Left hindlimb (tissue), 1 donor: ENCODE results near the gene SGPL1.

Source experiments
- DNase-seq: peaks from one replicate; pipeline ENCODE4 v3.0.0-alpha.2; 2018

Gene SGPL1

GRCh38 chr10:70781461-70782051 is 34.2 kb upstream of the SGPL1 start:
- DNase-seq, result no peak

GRCh38 chr10:70782086-70782745 is 33.5 kb upstream of the SGPL1 start:
- DNase-seq, result no peak

GRCh38 chr10:70782746-70783680 is 32.7 kb upstream of the SGPL1 start:
- no peak for DNase-seq

GRCh38 chr10:70784016-70784415 is 31.7 kb upstream of the SGPL1 start:
- DNase-seq, result no peak

- DNase-seq, result no peak
Observed at GRCh38 chr10:70784471-70784870, 31.3 kb upstream of the SGPL1 start.

GRCh38 chr10:70785190-70785589 is 30.6 kb upstream of the SGPL1 start, which contains the start of gene TBATA:
Gene TBATA (minus strand): TSS chr10:70785377. CDS start chr10:70783379, 1,998 bp downstream.
- no peak for DNase-seq

- no peak for DNase-seq
Observed at GRCh38 chr10:70786799-70787415, 28.8 kb upstream of the SGPL1 start.

GRCh38 chr10:70791386-70792039 is 24.2 kb upstream of the SGPL1 start:
- DNase-seq, result no peak

GRCh38 chr10:70795613-70796012 is 20.1 kb upstream of the SGPL1 start:
- DNase-seq, result no peak

GRCh38 chr10:70797840-70798239 is 17.9 kb upstream of the SGPL1 start:
- no peak for DNase-seq

- DNase-seq, result no peak
Observed at GRCh38 chr10:70799124-70799523, 16.6 kb upstream of the SGPL1 start.

- no peak for DNase-seq
Observed at GRCh38 chr10:70801854-70802253, 13.9 kb upstream of the SGPL1 start.

- DNase-seq, result no peak
Observed at GRCh38 chr10:70803775-70804420, 11.8 kb upstream of the SGPL1 start.

GRCh38 chr10:70804421-70804808 is 11.3 kb upstream of the SGPL1 start:
- DNase-seq, result no peak

GRCh38 chr10:70805619-70806215 is 10.0 kb upstream of the SGPL1 start:
- DNase-seq, result no peak

- no peak for DNase-seq
Observed at GRCh38 chr10:70806841-70807240, 8.9 kb upstream of the SGPL1 start.

- DNase-seq, result no peak
Observed at GRCh38 chr10:70807556-70807955, 8.2 kb upstream of the SGPL1 start.

GRCh38 chr10:70809011-70809611 is 6.6 kb upstream of the SGPL1 start:
- no peak for DNase-seq

GRCh38 chr10:70809726-70810125 is 6.0 kb upstream of the SGPL1 start:
- no peak for DNase-seq

GRCh38 chr10:70810967-70811366 is 4.8 kb upstream of the SGPL1 start:
- DNase-seq, result no peak

GRCh38 chr10:70811881-70812280 is 3.9 kb upstream of the SGPL1 start:
- no peak for DNase-seq
